ENCODE results near the gene MGAT1.
A peak's percentile ranks its signal among the peaks of the same experiment; 100 is the strongest.
"Not testable (repeated sequence)": the region's sequence is repeated elsewhere in the genome, so short reads cannot be mapped to it uniquely, and the experiment has no call there.

MGAT1 gene

DNA sequence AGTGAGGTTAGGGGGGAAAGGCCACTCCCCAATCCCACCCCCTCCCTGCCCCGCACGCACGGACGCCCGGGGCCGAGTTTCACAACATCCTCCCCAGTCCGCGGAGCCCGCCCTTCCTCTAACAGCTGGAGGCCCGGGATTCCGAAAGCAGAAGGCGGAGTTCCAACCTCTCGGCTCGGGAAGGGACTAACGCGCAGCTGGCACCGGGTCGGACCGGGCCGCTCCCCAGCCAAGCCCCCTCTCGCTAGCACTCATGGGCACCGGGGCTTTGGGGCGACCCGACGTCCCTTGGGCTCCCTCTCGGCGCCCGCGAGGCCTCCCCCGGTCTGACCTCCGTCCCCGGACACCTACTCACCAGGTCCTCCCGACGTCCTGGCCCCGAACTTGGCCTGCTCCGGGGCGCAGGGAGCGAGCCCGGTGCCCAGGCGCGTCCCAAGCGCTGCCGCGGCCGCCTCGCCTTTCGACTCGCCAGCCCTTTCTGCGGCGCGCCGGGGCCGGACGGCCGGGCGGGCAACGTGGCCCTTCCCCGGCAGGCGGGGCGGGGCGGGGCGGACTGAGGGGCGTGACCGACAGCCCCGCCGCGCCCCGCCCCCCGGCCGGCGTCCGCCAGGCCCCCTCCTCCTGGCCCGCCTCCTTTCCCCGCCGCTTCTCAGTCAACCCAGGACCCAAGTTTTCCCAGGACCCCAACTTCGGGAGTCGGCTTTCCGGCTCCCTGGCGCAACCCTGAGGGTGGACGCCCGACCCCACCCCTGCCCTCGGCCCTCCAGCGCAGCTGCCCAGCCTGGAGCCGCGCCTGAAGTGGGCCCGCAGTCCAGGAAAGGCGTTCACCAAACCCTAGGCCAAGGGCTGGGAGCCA is at the start of gene MGAT1:
MGAT1 (minus strand) TSS at position 482 of the 856 bp plus-strand sequence. CDS start 9,835 bp downstream, outside the sequence.
- H3K4me3 ChIP-seq: peak within 1 kb of the TSS; percentile 80 to 99 (median 95)

DNA sequence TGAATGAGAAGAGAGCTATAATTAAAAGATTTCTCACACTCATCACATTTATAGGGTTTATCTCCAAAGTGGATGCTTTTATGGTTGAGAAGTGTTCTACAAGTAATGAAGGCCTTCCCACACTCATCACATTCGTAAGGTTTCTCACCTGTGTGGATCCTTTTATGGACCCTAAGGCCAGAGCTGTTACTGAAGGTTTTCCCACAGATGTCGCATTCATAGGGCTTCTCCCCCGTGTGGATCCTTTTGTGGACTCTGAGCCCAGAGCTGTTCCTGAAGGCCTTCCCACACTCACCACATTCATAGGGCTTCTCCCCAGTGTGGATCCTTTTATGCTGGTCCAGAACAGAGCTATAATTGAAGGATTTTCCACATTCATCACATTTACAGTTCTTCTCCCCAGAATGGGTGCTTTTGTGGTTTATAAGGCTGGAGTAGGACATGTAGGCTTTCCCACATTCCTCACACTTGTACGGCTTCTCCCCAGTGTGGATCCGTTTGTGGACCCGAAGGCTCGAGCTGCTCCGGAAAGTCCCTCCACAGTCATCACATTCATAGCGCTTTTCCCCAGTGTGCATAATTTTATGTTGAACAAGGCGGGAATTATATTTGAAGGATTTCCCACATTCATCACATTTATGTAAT is 48.0 kb upstream of the MGAT1 start:
- Histone ChIP-seq H3K27ac (no peak overlapping the region), H3K4me3 (no peak overlapping the region)

More for the DNA sequence above, at the start of gene MGAT1:
- peak within 1 kb of the TSS; percentile 92 to 100 (median 98) for H3K27ac ChIP-seq

DNA sequence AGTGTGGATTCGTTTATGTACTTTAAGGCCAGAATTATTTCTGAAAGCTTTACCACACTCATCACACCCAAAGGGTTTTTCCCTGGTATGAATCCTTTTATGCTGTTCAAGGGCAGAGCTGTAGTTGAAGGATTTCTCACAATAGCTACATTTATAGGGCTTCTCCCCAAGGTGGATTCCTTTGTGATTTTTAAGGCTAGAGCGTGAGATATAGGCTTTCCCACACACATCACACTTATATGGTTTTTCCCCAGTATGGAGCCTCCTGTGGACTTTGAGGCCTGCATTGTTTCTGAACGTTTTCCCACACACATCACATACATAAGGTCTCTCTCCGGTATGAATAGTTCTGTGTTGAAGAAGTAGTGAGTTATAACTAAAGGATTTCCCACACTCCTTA is 47.2 kb upstream of the MGAT1 start:
- no peak overlapping the region for H3K4me3 ChIP-seq

DNA sequence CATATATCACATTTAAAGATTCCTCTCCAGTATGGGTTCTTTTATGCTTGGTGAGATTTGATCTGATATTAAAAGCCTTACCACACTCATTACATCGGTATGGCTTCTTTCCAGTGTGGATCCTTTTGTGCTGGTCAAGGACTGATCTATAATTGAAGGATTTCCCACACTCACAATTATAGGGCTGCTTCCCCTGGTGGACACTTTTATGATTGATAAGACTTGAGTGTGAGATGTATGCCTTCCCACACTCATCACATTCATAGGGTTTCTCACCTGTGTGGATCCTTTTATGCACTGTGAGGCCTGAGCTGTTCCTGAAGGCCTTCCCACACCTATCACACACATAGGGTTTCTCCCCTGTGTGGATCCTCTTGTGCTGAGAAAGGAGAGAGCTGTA is 46.3 kb upstream of the MGAT1 start:
- no peak overlapping the region for H3K27ac ChIP-seq
- H3K4me3 ChIP-seq: no peak overlapping the region

More for the DNA sequence above, 47.2 kb upstream of the MGAT1 start:
- no peak overlapping the region for H3K27ac ChIP-seq

DNA sequence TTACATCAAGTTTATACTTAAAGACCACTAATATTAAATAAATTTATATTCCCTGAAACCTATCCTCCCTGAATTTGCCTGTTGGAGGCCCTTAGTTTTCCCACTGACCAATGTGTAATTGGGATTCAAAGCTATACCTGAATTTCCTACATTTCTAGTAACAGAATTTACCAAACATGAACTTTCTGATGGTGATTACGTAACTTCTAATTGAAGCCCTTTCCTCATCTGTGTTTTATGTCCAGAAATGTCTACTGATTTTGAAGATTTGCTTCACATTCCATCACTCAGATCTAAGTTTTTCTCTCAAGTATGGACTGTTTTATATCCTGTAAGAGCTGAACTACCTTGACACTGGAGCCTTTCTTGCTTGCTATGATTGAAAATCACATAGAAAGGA is 45.7 kb upstream of the MGAT1 start:
- no peak overlapping the region for H3K4me3 ChIP-seq
- no peak overlapping the region for H3K27ac ChIP-seq

DNA sequence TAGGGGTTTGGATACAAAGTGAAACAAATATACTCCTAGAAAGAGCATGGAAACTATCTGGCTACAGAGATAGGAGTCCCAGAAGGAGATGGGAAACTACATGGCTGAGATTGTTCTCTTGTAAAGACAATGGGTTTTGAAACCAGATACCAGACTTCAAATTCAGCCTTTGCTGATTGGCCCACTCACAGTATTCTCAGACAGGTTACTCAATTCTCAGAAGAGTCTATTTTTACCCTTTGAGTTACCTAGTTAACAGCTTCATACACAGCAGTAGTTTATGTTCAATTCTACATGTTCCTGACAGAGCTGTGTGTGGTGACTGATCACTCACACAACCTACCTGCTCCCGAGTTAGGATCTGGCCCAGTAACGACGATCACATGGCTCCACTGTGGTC is 44.4 kb upstream of the MGAT1 start:
- no peak overlapping the region for H3K27ac ChIP-seq
- no peak overlapping the region for H3K4me3 ChIP-seq

DNA sequence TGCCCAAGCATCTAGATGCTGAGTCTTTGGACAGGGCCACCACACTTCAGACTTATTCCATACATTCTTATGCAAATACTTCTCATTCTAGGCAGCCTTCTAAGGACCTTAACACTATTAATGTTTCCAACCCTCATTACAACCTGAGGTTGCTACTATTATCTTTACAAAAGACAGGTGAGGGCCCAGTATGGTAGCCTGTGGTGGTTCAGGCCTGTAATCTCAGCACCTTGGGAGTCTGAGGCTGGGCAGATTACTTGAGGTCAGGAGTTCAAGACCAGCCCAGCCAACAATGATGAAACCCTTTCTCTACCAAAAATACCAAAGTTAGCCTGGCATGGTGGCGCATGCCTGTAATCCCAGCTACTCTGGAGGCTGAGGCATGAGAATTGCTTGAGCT is 42.3 kb upstream of the MGAT1 start:
- Histone ChIP-seq H3K27ac (no peak overlapping the region), H3K4me3 (no peak overlapping the region)

DNA sequence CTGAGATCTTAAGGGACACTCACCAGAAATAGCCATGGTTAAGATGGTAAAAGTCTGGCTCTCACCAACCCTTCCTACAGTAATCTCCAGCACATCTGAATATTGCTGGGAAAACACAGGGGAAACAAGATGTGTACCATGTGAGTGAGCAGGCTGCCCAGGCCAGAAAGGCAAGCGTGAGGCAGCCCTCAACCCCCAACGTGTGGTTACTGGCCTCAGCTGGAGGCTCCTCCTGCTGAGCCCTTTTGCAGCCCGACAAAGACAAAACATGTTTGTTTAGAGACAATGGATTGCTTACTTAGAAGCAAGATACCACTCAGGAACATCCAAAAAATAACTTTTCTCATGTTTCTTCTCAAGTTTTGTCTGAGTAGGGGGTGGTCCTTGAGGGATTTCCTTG is 41.8 kb upstream of the MGAT1 start:
- H3K27ac ChIP-seq: no peak overlapping the region
- H3K4me3 ChIP-seq: no peak overlapping the region

DNA sequence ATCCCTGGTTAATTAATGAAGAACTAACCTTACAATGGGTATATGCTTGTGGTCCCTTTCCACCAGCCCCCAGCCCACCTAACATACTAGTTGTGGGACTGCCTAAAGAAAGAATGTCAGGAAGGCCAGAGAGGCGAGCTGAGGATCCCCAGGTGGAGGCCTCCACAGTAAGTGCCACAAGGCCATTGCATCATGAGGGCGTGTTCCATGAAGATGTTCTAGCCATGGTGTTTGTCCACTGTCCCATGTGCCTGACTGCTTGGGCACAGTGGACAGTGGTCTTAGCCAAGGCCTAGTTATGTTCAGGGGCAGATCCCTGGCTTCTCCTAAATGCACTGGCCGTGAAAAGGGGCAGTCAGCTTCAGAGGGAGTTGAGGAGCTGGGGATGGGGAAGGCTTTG is 37.3 kb upstream of the MGAT1 start:
- Histone ChIP-seq H3K27ac (no peak overlapping the region), H3K4me3 (no peak overlapping the region)

DNA sequence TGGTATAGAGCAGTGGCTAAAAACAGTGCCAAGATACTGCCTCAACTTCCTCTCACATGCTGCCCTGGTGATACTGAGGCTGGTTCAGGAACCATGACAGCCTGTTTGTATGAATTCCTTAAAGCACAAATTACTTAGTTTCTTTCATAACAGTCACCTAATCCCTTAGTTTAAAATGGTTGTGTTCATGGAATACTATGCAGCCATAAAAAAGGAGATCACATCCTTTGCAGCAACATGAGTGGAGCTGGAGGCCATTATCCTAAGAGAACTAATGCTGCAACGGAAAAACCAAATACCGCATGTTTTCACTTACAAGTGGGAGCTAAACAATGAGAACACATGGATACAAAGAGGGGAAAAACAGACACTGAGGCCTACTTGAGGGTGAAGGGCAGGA is 36.6 kb upstream of the MGAT1 start:
- Histone ChIP-seq H3K27ac (no peak overlapping the region), H3K4me3 (no peak overlapping the region)

DNA sequence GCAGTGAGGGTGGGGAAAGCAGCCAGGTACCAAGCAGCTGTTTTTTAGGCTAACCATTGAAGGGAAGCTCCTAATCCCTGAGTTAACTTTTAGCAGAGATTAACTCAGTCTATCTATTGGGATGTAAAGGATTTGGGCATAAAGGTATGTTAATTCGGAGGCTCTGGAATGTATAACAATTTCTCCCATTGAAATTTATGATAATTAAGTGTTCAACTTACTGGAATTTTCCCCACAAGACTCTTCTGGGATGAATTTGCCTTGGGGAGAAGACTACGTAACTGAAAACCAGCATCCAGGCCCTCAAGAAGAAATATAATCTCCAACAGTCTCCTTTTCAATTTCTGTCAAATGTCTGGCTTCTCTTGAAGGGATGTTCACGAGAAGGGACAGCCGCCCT is 34.9 kb upstream of the MGAT1 start:
- no peak overlapping the region for H3K4me3 ChIP-seq
- no peak overlapping the region for H3K27ac ChIP-seq

DNA sequence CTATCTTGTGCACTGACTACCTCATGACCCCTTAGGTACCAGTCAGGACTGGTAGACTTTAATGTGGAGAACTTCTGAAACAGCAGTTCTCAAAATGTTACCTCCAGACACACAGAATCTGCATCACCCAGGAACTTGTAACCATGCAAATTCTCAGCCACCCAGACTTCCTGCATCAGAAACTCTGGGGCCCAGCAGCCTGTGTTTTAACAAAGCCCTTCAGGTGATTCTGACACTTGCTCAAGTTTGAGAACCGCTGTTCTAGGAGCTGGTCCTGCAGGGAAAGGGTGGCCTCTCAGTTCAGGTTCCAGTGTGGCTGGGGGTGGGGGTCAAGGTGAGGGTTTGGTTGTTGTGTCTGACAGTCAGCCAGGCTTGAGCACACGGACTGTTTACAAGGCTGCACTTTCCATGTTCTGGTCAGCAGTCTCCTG is 30.0 kb upstream of the MGAT1 start:
- H3K4me3 ChIP-seq: peak overlapping the region in 5 of 7 experiments; percentile 64 to 94 (median 78)
- peak overlapping the region in 9 of 21 experiments; percentile 41 to 100 (median 96) for H3K27ac ChIP-seq

DNA sequence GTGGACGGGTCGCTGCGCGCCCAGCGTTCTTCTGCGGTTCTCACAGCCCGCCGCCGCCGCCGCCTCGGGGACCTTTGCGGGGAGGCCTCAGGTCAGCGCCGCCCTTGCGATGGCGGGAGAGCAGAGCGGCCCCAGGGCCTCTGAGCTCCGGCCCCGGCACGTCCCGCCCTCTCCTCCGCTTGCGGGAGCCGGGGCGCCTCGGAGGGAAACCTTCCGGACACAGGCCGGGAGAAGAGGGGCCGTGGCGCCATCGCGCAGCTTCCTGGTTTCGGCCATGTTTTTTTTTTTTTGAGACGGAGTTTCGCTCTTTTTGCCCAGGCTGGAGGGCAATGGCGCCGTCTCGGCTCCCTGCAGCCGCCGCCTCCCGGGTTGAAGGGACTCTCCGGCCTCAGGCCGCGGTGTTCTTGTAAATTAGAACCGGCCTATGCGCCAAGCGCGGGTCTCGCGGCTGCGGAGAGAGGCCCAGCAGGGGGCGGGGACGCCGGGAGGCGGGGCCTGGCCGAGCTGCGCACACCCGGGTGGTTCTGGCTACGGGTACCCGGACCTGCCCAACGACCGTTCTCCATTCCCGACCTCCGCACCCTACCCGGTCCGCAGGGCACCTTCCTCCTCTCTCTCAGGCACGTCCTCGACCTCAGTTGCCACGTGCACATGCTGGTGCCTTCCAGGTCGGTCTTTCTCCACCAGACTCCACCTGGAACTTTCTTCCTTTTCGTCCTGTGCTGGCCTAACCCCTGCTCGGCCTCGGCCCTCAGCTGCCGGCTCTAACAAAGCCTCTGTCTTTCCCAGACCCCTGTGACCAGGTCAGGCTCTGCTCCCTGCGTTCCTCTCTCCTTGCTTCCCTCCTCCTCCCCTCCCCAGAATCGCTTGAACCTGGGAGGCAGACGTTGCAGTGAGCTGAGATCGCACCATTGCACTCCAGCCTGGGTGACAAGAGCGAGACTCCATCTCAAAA is 28.8 kb upstream of the MGAT1 start:
- H3K27ac ChIP-seq: peak overlapping the region; percentile 94 to 100 (median 97)

DNA sequence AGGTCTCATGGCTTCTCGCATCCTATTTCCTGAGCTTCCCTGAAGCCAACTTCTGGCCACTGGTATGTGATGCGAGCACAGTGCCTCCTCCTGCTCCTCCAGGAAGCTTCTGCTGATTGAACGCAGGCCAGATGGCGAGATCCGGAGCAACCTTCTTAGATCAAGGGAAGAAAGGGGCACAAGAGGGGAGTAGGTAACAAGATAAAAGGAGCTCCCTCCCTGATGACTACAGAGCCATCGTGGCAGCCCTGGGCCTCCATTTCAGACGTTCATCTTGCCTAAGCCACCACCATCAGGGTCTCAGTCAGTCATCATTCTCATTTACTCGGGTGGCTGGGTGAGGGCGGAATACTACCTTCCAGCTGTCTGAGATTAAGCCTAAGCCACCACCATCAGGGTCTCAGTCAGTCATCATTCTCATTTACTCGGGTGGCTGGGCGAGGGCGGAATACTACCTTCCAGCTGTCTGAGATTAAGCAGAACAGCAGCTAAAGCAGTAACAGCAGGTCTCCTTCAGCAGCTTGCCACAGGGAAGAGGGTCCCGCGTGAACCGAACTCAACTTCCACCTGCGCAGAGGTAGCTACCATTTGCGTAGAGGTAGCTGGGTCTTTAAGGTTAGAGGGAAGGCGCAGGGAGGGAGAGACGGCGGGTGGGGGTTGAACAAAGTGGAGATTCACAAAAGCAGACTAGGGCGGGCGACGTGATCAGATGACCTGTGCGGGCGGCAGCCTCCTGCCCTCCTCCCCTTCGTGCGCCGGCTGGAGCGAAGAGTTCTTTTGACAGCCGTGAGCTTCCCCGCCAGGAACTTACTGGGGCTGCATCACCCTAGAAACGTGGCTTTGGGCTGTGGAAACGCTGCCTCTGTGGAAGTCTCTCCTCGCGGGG is 27.9 kb upstream of the MGAT1 start:
- Histone ChIP-seq H3K4me3 (peak overlapping the region; percentile 64 to 94 (median 78)), H3K27ac (peak overlapping the region; percentile 94 to 100 (median 97))

More for the DNA sequence above, 28.8 kb upstream of the MGAT1 start:
- H3K4me3 ChIP-seq: peak overlapping the region; percentile 64 to 94 (median 78)

DNA sequence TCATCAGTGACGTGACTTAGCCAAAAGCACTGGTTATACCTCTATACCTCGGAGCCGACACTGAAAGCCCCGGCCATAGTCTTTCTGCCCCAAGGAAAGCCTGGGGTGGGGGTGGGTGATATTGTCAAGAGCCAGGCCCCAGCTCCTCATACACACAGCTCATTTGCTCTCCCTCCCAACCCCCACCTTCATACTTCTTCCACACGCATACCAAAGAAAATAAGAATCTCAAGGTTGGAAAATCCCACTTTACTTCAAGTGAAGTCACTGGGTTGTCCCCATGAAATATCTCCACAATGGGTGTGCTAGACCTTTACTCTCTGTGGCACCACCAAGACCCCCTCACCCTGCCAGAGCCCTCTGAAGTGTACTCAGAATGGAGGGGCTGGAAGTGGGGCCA is 27.1 kb upstream of the MGAT1 start:
- peak overlapping the region; percentile 44 to 100 (median 97) for H3K27ac ChIP-seq
- H3K4me3 ChIP-seq: peak overlapping the region in 4 of 7 experiments; percentile 64 to 78 (median 78)

DNA sequence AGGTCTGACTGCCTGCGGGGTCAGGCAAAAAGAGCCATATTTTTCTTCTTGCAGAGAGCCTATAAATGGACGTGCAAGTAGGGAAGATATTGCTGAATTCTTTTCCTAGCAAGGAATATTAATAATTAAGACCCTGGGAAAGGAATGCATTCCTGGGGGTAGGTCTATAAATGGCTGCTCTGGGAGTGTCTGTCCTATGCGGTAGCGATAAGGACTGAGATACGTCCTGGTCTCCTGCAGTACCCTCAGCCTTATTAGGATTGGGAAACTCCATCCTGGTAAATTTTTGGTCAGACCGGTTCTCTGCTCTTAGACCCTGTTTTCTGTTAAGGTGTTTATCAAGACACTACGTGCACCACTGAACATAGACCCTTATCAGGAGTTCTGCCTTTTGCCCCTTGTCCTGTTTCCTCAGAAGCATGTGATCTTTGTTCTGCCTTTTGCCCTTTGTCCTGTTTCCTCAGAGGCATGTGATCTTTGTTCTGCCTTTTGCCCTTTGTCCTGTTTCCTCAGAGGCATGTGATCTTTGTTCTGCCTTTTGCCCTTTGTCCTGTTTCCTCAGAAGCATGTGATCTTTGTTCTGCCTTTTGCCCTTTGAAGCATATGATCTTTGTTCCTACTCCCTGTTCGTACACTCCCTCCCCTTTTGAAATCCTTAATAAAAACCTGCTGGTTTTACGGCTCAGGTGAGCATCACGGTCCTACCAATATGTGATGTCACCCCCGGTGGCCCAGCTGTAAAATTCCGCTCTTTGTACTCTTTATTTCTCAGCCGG is 26.3 kb upstream of the MGAT1 start:
- not testable (repeated sequence) for H3K4me3 ChIP-seq
- peak overlapping the region in 18 of 21 experiments; percentile 94 to 100 (median 98) for H3K27ac ChIP-seq

DNA sequence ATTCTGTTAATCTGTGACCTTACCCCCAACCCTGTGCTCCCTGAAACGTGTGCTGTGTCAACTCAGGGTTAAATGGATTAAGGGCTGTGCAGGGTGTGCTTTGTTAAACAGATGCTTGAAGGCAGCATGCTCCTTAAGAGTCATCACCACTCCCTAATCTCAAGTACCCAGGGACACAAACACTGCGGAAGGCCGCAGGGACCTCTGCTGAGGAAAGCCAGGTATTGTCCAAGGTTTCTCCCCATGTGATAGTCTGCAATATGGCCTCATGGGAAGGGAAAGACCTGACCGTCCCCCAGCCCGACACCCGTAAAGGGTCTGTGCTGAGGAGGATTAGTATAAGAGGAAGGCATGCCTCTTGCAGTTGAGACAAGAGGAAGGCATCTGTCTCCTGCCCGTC is 24.8 kb upstream of the MGAT1 start:
- not testable (repeated sequence) for H3K4me3 ChIP-seq
- peak overlapping the region in 5 of 21 experiments; percentile 18 to 68 (median 27) for H3K27ac ChIP-seq
